ENCODE measurements around the gene COL18A1.

DNA sequence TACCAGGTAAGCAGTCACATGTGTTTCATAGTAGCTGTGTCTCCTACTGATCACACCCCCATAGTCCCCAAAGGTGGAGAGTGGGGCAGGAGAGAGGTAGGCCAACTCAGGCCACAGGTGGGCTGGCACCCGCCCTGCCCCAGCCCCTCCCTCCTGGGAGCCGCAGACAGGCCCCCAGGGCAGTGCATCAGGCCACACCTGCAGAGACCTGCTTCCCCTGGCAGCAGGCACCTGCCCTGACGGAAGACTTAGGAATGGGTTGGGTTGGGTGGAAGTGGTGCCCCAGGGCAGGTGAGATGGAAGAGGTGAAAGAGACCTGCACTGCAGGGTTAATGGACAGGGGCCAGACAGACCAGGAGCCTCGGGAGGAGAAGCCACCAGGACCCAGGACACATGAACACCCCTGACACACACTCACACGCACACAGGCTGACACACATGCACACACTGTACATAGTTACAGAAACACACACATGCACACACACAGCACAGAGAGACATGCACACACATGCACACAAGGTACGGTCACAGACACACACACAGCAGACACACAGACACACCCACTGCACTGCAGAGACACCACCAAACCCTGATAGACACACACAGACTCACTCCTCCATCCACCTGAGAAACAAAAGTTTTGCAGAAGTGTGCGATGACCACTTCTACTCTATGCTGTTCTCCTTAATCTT, 1.7 kb upstream of the COL18A1 start:
- TF ChIP-seq, protein P1, sequence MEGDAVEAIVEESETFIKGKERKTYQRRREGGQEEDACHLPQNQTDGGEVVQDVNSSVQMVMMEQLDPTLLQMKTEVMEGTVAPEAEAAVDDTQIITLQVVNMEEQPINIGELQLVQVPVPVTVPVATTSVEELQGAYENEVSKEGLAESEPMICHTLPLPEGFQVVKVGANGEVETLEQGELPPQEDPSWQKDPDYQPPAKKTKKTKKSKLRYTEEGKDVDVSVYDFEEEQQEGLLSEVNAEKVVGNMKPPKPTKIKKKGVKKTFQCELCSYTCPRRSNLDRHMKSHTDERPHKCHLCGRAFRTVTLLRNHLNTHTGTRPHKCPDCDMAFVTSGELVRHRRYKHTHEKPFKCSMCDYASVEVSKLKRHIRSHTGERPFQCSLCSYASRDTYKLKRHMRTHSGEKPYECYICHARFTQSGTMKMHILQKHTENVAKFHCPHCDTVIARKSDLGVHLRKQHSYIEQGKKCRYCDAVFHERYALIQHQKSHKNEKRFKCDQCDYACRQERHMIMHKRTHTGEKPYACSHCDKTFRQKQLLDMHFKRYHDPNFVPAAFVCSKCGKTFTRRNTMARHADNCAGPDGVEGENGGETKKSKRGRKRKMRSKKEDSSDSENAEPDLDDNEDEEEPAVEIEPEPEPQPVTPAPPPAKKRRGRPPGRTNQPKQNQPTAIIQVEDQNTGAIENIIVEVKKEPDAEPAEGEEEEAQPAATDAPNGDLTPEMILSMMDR (IDR thresholded peaks at IDR 0.05; ENCODE audit: borderline replicate concordance, extremely low read depth, low read length, poor library complexity, severe bottlenecking) = no peak
- no peak for TF ChIP-seq EZH2 (IDR thresholded peaks at IDR 0.05; ENCODE audit: borderline replicate concordance, low read depth, low read length, severe bottlenecking)
